ENCODE data around the gene R3HDM1. TPM values are rescaled to one million over a fixed set of nuclear protein-coding genes. Genes with fewer than 3 reads are reported as not detected.
A peak's percentile ranks its signal among the peaks of the same experiment; 100 is the strongest.
"Not testable (repeated sequence)": the region's sequence is repeated elsewhere in the genome, so short reads cannot be mapped to it uniquely, and the experiment has no call there.

Gene R3HDM1
- total RNA-seq, 4 donors from 2014 or later, result 24.0 to 40.4 (median 30.4) TPM

DNA sequence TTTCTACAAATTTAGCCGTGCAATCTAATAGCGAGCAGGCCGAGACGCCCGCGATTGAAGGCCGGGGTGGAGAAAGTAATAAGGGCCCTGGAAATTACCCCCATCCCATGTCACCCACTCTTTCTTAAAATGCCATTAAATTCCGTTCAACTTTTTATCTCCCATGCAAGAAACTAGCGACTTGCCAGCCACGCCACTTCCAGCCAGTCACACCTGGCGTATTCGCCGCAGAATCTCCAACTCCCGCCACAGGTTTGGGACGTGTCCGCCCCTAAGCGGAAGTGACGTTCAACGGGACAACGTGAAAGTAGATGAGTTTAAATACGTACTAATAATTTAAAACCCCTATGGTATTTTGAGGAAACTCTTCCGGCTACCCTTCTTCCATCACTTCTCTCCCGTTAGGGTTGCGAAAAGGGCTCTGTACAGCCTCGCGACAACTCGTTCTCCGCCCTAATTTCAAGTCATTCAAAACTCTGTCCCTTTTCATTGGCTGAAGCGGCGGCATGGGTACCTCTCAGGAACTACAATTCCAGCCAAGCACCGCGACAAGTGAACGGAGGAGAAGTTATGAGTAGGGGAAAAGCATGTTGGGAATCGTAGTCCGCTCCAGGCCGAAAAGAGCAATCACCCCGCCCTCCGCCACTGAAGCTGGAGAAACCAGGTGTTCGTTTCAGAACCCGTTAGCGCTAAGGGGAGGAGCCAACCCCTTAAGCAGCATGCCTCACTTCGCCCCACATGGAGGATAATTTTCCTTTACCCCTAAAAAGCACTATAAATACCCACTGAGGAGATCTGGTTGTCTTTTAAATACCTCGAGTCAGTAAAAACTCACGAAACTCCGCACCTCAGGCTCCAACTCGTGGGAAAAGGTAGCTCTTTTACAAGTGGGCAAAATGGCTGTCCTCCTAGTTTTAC lies 712 bp upstream of the R3HDM1 start, which contains the start of gene ZRANB3:
Gene ZRANB3, minus strand, starts transcription at position 906 of the 918 bp plus-strand sequence.
- peak within 1 kb of the TSS; percentile 66 to 95 (median 69) for H3K27ac ChIP-seq
- H3K36me3 ChIP-seq, result no peaks in the 10 kb centered on the region
- no peaks in the 10 kb centered on the region for H3K9me3 ChIP-seq
- intact Hi-C loops (cut with DNase I), result no loop called here
- TF ChIP-seq POLR2A (IDR thresholded peaks at IDR 0.05), result no peak
- TF ChIP-seq CTCF (IDR thresholded peaks at IDR 0.05), result peak in 1 of 6 experiments; percentile 7
- no peaks in the 10 kb centered on the region for H3K27me3 ChIP-seq
- WGBS, 2 donors, result 0 to 1% methylated on average over 46 of the region's 46 CpGs
- peaks cover 9 to 14% of the 10 kb centered on the region in 2 donors for H3K4me1 ChIP-seq
- DNase-seq, result peak; percentile 97 to 98
- H3K4me3 ChIP-seq (replicated peaks in 1 of 3), result peak within 1 kb of the TSS; percentile 86 to 95 (median 88)

DNA sequence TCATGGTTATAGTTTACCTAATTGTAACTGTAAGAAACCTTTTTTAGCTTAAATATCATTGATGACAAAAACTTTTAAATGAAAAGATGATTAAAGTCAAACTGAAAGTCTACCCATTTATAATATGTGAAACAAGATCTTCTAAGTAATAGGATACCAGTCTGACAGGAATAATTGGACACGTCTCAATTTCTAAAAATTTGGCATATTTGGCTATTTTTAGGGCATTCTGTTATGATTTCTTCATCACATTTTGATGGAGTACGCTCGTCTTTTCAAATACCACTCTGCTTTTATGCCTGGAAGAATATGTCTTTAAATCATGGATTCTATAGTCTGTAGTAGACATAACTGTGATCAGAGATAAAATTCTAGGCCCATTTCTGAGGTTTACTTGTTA lies 1.3 kb downstream of the R3HDM1 start:
- H3K27me3 ChIP-seq, result no peaks in the 10 kb centered on the region
- H3K4me3 ChIP-seq (replicated peaks in 1 of 3), result peak overlapping the region in 1 of 3 donors; percentile 88
- H3K9me3 ChIP-seq, result no peaks in the 10 kb centered on the region
- H3K4me1 ChIP-seq, result peaks cover 9 to 14% of the 10 kb centered on the region in 2 donors
- DNase-seq, result no peak
- no peaks in the 10 kb centered on the region for H3K36me3 ChIP-seq
- no peak overlapping the region for H3K27ac ChIP-seq
- TF ChIP-seq CTCF (IDR thresholded peaks at IDR 0.05), result no peak
- no peak for TF ChIP-seq POLR2A (IDR thresholded peaks at IDR 0.05)
- intact Hi-C loops (cut with DNase I), result no loop called here
- WGBS, 2 donors, result 64% methylated on average over 3 of the region's 3 CpGs

GRCh38 chr2:135533545-135533944 lies 2.3 kb downstream of the R3HDM1 start:
- peaks cover 9 to 14% of the 10 kb centered on the region in 2 donors for H3K4me1 ChIP-seq
- H3K36me3 ChIP-seq; H3K27ac ChIP-seq; intact Hi-C loops (cut with DNase I); H3K27me3 ChIP-seq; H3K9me3 ChIP-seq; H3K4me3 ChIP-seq (replicated peaks in 1 of 3); DNase-seq: not testable (repeated sequence)
- WGBS, 2 donors, result 97 to 98% methylated on average over 15 of the region's 15 CpGs

DNA sequence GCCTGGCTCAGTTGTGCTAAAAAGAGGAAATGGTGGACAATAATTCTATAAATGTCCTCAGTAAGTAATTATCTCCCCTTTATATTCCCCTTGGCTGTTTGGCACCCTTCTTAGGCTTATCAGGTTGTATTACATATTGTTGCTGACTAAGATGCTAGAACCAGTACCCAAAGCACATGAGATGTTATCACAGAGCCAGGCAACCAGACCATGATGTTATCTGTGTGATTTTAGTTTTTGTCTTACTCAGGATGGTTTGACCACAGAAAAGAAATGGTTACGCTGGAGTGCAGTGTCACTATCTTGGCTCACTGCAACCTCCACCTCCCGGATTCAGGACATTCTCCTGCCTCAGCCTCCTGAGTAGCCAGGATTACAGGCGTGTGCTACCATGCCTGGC lies 15.2 kb downstream of the R3HDM1 start:
- Histone ChIP-seq H3K27ac (no peak overlapping the region), H3K36me3 (no peaks in the 10 kb centered on the region), H3K4me1 (no peaks in the 10 kb centered on the region), H3K27me3 (no peaks in the 10 kb centered on the region), H3K4me3 (replicated peaks in 1 of 3) (no peak overlapping the region), H3K9me3 (no peaks in the 10 kb centered on the region)
- 93 to 96% methylated on average over 3 of the region's 3 CpGs for WGBS, 2 donors
- intact Hi-C loops (cut with DNase I), result no loop called here
- TF ChIP-seq CTCF (IDR thresholded peaks at IDR 0.05) (no peak), POLR2A (IDR thresholded peaks at IDR 0.05) (no peak)
- no peak for DNase-seq

DNA sequence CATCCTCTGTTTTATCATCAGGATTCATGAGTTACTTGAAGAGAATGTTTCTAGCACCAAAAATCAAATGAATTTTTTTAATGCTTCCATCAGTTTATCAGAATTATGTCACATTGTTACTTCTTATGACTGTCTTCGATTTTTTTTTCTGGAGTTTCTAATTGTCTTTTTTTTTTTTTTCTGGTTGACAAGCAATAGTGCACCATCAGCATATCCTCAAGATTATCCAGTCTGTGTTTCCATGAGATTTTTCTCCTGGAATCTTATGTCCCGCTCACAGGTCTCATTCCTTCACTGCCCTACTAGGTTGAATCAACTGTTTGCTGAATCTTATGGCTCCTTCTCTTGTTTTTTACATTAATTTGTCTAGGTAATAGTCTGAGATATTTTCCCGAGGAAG lies 16.0 kb downstream of the R3HDM1 start:
- H3K27me3 ChIP-seq, result no peaks in the 10 kb centered on the region
- H3K27ac ChIP-seq, result no peak overlapping the region
- 95 to 96% methylated on average over 3 of the region's 3 CpGs for WGBS, 2 donors
- no peak for DNase-seq
- no peaks in the 10 kb centered on the region for H3K36me3 ChIP-seq
- H3K4me1 ChIP-seq, result no peaks in the 10 kb centered on the region
- intact Hi-C loops (cut with DNase I), result no loop called here
- H3K9me3 ChIP-seq, result no peaks in the 10 kb centered on the region
- H3K4me3 ChIP-seq (replicated peaks in 1 of 3), result no peak overlapping the region
- no peak for TF ChIP-seq CTCF (IDR thresholded peaks at IDR 0.05)
- no peak for TF ChIP-seq POLR2A (IDR thresholded peaks at IDR 0.05)

All from thyroid gland (tissue), 4 donors.